HCEC 1CT (cell line): ENCODE results near the gene DST.
"Not testable (repeated sequence)": the region's sequence is repeated elsewhere in the genome, so short reads cannot be mapped to it uniquely, and the experiment has no call there.

Experiments
- DNase-seq: peaks from one replicate; pipeline ENCODE4 v3.0.0-alpha.2; 2017

DST gene

DNA sequence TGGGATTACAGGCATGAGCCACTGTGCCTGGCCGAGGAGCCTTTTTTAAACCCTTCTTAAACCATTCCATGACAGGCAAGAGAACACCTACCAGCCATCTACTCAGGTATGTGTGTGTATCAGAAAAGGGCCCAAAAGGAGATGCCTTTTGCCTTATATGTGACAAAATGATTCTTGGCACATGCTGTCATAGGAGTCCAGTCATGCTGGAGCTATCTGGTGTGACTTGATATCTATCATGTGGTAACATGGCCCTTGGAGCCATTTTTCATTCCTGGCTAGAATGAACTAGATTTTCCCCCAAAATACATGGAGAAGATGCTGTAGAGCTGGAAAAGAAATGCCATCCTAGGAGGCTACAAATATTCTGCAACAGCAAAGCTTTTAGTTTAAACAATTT is 129.1 kb downstream of the DST start:
- no peak for DNase-seq

GRCh38 chr6:56511591-56511990 is 131.1 kb downstream of the DST start:
- no peak for DNase-seq

DNA sequence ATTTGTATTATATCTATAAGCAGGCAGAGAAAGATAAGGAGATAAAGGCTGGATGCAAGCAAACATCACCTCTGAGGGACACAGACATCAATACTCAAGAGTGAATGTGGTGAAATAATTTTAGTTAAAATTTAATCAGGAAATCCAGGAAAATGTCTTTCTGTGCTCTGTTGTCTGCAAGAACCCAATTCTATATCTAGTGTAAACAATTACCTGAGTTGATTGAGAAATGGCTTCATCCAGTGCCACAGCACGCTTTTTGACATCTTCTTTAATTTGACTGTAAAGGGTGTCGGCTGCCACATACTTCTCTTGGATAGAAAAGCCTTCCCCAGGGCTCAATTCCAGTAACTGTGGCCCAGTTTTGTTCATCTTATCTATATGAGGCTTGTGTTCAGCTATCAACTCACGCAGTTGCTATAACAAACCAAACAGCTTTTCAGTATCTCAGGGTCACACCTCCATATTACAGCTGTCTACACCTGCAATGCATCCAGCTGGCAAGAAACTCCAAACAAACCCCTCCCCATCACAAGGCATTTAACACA is 131.6 kb downstream of the DST start:
- DNase-seq, result no peak

GRCh38 chr6:56509031-56509430 is 133.7 kb downstream of the DST start:
- DNase-seq, result no peak

- DNase-seq, result no peak
These were observed 135.2 kb downstream of the DST start for GRCh38 chr6:56507517-56507916.

DNA sequence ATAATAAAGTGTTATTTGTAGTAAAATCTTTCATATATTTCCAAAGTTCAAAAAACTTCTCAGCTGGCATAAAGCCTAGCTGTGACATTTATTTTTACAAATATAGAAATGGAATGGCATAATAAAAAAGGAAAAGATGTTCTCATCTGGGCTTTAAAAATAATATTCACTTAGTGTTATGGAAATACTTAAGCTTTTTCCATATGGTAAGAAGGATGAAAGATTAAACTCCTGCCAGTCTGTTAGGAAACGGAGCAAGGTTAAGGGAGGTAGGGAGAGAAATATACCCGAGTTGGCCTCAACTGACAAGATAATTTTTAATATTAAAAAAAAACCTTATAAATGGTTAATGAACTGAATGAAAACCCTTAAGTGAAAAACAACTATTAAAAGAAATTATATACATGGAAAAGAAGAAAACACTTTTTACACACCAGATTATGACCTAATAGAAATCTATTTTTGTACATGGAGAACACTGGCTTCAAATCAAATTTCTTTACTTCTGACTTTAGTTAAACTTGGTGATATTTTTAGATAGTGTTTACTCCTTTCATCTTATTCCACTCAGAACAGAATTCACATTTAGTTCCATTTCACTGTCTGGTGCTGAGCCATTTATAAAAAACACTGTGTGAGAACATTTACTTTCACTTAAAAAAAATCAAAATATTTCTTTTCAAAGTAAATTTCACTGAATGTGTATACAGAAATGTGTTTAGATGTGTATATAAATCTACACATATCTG is 137.0 kb downstream of the DST start:
- no peak for DNase-seq

DNA sequence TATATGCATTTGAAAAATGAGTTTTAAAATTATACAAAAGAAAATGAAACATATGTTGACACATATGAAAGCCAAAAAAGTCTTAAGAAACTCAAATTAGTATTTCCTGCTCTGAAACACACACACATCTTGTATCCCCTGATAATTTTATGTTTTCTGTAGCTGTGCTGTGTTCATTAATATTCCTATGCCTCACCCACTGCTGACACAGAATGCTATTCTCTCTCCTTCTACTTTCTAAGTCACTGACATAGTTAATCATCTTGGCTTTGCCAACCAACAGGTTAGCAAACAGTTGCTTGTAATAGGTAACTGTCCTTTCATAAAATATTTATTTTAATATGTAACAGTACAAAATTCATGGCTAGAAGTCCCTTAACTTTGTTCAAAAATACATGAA is 140.7 kb downstream of the DST start:
- no peak for DNase-seq

GRCh38 chr6:56499095-56499494 is 143.6 kb downstream of the DST start:
- no peak for DNase-seq

GRCh38 chr6:56497691-56498090 is 145.0 kb downstream of the DST start:
- DNase-seq, result no peak

DNA sequence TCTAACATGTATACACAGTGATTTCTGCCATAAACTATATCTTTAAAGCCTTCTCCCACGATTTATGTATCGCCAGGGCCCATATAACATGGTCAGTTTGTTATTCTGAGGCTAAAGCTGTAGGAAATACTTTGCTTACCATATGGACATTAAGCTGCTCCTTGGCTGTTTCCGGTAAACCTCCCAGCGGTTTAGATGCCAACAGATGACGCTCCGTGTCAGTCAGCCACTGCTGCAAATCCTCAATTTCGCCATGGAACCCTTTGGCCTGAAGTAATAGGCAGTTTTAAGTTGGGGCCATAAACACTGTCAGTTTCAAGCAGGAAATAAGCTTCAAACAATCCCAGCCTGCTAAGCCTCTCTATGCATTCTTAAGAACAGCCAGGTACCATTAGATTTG is 145.4 kb downstream of the DST start:
- DNase-seq, result no peak

DNA sequence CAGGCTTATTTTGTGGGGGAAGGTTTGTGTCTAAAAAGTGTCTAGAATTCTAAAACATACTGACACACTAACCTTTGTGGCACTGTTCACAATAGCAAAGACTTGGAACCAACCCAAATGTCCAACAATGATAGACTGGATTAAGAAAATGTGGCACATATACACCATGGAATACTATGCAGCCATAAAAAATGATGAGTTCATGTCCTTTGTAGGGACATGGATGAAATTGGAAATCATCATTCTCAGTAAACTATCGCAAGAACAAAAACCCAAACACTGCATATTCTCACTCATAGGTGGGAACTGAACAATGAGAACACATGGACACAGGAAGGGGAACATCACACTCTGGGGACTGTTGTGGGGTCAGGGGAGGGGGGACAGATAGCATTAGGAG is 146.0 kb downstream of the DST start:
- DNase-seq, result not testable (repeated sequence)

DNA sequence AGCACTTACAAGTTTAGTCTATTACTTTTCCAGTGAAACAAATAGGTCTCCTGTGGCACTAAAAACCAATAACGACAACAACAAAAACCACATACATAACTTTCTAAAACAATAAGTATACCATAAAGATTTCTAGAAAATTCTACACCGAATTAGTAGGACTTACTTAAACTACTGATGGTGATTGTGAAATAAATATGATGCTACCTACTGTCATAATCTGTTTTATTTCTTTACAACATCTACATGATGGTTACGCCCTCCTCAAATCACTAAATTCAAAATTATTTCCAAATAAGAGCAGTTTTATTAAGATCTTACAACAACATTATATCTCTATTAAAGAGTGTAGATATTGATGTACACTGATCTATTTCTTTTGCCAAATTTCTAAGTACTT is 147.0 kb downstream of the DST start:
- DNase-seq, result no peak

DNA sequence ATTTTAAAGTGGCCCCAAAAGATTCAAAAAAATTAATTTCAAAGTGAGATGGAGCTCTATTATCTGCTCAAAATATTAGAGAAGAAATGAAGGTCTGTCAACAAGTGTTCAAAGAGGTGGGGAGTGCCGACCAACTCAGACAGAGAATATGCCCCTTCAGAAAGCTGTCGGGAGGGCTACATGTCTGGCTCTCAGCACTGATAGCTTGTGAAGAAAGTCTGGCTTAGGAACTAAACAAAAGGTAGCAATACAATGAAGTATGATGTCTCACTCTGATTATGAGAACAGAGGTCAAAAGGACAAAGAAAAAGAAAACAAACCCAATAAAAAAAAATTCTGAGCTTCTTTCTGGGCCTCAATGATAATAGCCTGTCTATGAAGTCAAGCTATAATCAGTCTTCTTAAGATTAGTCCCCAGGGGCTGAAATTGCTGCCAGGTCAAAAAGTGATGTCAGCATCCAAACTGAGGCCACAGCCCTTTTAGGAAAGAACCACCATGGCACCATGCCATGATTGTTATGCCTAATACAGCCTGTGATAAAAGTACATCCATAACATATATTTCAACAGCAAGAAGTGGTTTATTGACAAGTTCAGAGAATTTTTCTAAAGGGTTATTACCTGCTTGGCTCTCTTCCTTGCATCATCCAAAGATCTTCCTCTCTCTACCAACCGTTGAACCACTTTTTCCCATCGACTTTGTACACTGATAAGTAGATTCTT is 150.9 kb downstream of the DST start:
- DNase-seq, result peak; percentile 2

DNA sequence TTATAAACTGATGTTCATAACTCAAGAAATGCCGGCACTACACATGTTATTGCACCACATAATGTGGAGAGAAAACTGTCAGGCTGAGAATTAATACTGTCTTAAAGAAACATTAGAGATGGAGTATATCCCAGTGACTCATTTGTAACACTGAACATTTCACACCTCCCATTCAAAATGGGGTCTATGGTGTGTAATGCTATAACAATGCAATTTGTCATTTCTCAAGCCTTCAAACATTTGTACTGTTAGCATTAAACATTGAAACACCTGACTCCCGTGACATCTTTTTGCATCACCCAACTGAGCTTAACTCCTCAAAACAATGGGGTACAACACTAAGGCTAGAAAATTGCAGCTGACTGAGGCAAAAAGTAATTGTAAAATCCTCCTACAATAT is 151.7 kb downstream of the DST start:
- DNase-seq, result peak; percentile 76

DNA sequence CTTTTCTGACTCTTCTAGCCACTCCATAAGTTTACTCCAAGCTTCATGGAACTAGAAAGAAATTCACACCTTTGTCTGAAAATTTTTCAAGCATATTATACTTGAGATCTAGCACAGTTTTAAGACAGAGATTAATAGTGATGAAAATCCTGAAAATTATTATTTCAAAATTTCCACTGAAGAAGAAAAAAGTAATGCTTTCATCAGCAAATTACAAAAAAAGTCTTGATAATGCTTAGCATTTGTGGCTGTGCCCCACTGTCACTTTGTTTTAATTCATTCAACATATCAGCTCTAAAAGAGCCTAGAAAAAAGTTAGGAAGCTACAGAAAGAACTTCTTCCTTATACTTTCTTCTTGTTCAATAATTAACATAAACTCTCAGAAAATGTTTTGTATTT is 153.1 kb downstream of the DST start:
- no peak for DNase-seq

DNA sequence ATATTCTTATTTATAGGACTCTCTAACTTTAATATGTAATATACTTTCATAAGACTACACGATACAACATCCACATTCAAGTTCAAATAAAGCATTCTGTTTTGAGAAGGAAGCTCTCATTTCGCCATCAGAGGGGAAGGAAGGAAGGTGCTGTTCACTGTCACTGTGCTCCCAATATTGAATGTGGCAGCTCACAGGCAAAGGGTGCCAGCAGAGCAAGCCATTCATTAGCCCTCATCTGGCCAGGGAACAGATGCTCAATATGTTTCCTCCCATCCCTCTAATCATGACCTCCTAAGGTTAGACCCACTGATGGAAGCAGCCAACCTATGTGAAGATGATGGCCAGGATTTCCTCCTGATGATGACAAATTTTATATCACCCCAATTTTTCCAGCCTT is 154.4 kb downstream of the DST start:
- no peak for DNase-seq

DNA sequence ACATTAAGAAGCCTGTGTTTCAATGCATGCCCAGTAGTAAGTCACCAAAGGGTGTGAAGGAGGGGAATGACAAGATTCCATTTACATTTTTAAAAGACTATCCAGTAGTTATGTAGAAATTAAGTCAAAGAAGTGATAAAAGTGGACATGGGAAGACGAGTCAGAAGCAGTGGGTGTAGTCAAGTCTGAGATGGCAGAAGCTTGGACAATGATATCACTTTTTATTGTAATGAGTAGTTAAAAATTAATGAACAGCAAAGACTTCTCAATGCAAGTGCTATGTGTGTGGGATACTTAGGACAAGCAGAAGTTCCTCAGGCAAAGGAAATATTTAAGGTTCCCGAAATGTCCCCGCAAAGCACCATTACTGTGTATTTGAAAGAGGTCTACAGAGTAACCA is 156.0 kb downstream of the DST start:
- no peak for DNase-seq

- peak; percentile 75 for DNase-seq
These were observed 158.0 kb downstream of the DST start for GRCh38 chr6:56484669-56485068.

DNA sequence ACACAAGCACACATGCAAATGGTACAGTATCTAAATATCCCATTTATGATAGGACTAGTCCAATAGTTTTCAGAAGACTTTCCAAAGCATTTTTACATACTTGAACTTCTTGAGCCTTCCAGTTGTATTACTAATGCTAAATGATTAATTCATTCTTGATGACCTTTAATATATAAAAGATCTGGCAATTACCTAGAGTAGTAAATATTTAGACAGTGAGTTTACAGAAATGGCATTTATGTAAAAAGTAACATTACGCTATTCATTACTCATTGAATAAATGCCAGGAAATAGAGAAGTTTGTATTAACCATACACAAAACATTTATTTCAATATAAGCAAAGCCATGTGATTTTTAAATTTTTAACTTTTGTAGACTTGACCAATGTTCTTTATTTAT is 158.8 kb downstream of the DST start:
- DNase-seq, result peak; percentile 81

DNA sequence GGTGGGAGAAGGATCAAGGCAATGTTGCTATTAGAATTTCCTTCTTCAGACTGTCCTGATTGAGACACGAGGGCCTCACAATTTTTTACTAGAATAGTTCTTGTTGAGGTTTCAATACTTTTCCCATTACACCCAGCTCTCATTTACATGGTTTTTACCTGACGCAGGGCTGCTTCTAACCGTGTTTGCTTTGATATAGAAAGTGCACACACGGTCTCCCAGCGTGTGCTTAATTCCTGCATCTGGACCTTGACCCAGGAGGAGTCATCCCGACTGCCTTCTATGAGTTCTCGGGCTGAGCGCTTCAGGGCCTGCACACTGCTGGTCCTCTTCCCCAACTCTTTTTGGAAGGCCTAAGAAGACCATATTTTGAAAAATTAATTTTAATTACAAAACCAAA is 160.2 kb downstream of the DST start:
- no peak for DNase-seq

GRCh38 chr6:56481957-56482356 is 160.7 kb downstream of the DST start:
- DNase-seq, result no peak

DNA sequence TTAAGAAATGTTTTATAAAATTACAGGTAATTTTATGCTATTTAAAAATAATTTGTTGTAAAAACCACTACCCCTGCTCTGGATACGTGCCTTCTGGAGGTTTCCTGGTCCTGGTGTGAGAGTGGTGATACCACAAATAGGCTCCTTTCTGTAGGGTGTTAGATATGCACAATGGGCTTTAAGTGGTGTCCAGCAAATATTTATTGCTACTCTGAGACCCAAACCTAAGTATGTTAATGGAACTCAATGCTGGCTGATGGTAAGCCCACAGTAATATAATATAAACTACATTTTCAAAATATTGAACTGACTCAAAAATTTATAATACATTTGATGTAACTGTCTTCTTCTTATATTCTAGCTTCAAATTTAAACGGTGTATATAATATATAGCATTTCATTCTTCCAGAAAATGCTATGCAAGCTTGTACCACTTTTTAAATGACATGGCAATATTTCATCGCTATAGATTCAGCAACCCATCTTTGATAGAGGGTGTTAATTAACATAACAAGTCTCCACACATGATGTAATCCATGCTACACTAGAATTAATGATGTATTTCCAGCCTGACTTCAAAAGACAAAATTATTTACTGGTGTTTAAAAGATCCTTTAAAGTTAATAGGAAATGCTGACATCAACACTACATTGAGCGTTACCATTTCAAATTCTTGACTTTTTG is 161.9 kb downstream of the DST start:
- no peak for DNase-seq

DNA sequence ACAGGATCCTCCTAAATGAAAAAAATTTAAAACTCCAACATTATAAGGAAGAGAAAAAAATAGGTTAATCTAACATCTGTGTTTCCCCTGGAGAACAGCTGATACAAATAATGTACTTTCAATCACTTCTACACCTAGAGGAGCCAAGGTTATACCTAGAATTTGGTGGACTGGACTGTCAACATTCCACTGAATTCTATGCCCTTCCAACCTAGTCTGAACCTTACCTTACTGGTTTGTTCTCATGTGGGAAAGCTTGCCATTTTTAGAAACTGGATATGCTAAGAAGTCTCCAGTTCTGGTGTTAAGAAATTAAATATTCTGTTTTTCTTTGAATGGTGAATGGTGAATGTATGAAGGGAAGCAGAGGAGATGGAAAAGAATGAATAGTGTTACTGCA is 162.4 kb downstream of the DST start:
- no peak for DNase-seq

DNA sequence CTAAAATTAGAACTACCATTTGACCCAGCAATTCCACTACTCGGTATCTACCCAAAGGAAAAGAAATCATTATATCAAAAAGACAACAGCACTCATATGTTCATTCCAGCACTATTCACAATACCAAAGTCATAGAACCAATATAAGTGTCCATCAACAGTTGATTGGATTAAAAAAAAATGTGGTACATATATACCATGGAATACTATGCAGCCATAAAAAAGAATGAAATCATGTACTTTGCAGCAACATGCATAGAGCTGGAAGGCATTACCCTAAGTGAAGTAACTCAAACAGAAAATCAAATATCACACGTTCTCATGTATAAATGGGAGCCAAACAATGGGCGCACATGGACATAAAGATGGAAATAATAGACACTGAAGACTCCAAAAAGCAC is 163.3 kb downstream of the DST start:
- no peak for DNase-seq
